ENCODE measurements around the gene SAG. TPM values are rescaled to one million over a fixed set of nuclear protein-coding genes. Genes with fewer than 3 reads are reported as not detected.
A peak's percentile ranks its signal among the peaks of the same experiment; 100 is the strongest.

Gene SAG
- total RNA-seq, 6 donors from 2014 or later: 0.17 TPM; not detected in 5

- no peaks in the 10 kb centered on the region for H3K36me3 ChIP-seq
- H3K4me1 ChIP-seq: peaks cover 13 to 24% (median 16%) of the 10 kb centered on the region in 4 donors
- H3K27me3 ChIP-seq: no peaks in the 10 kb centered on the region
- WGBS, 2 donors: 85 to 95% methylated on average over 4 of the region's 4 CpGs
- H3K4me3 ChIP-seq: no peak overlapping the region
- TF ChIP-seq POLR2A (IDR thresholded peaks at IDR 0.05) (no peak), POLR2AphosphoS5 (IDR thresholded peaks at IDR 0.05) (no peak), EP300 (IDR thresholded peaks at IDR 0.05) (no peak), CTCF (IDR thresholded peaks at IDR 0.05) (no peak)
- ATAC-seq (ENCODE audit: low FRiP score in 2 of 2) (no peak), DNase-seq (no peak)
- no peak overlapping the region for H3K27ac ChIP-seq
- H3K9me3 ChIP-seq: no peaks in the 10 kb centered on the region
Measured at GRCh38 chr2:233360771-233361176, 53.2 kb downstream of the SAG start.

- H3K9me3 ChIP-seq: no peaks in the 10 kb centered on the region
- no peak for DNase-seq
- H3K36me3 ChIP-seq: no peaks in the 10 kb centered on the region
- no peak for ATAC-seq (ENCODE audit: low FRiP score in 2 of 2)
- H3K27me3 ChIP-seq: no peaks in the 10 kb centered on the region
- no peak overlapping the region for H3K4me3 ChIP-seq
- TF ChIP-seq CTCF (IDR thresholded peaks at IDR 0.05) (no peak), POLR2A (IDR thresholded peaks at IDR 0.05) (no peak), EP300 (IDR thresholded peaks at IDR 0.05) (no peak), POLR2AphosphoS5 (IDR thresholded peaks at IDR 0.05) (no peak)
- peaks cover 8 to 19% (median 10%) of the 10 kb centered on the region in 4 donors for H3K4me1 ChIP-seq
- H3K27ac ChIP-seq: no peak overlapping the region
- WGBS, 2 donors: 82 to 89% methylated on average over 7 of the region's 7 CpGs
Measured at GRCh38 chr2:233361297-233361696, 53.7 kb downstream of the SAG start.

GRCh38 chr2:233362742-233363141 lies 55.1 kb downstream of the SAG start:
- ATAC-seq (ENCODE audit: low FRiP score in 2 of 2): no peak
- no peaks in the 10 kb centered on the region for H3K36me3 ChIP-seq
- TF ChIP-seq POLR2A (IDR thresholded peaks at IDR 0.05) (no peak), CTCF (IDR thresholded peaks at IDR 0.05) (no peak), EP300 (IDR thresholded peaks at IDR 0.05) (no peak), POLR2AphosphoS5 (IDR thresholded peaks at IDR 0.05) (no peak)
- no peak overlapping the region for H3K27ac ChIP-seq
- no peaks in the 10 kb centered on the region for H3K27me3 ChIP-seq
- H3K9me3 ChIP-seq: no peaks in the 10 kb centered on the region
- DNase-seq: no peak
- H3K4me1 ChIP-seq: peaks cover 0 to 8% (median 2%) of the 10 kb centered on the region in 4 donors
- 71 to 96% methylated on average over 2 of the region's 2 CpGs for WGBS, 2 donors
- H3K4me3 ChIP-seq: no peak overlapping the region

- TF ChIP-seq CTCF (IDR thresholded peaks at IDR 0.05): no peak
- TF ChIP-seq EP300 (IDR thresholded peaks at IDR 0.05): no peak
- TF ChIP-seq POLR2A (IDR thresholded peaks at IDR 0.05): no peak
- TF ChIP-seq POLR2AphosphoS5 (IDR thresholded peaks at IDR 0.05): no peak
- Histone ChIP-seq H3K4me3 (no peak overlapping the region), H3K36me3 (no peaks in the 10 kb centered on the region), H3K27me3 (no peaks in the 10 kb centered on the region), H3K9me3 (no peaks in the 10 kb centered on the region), H3K4me1 (peaks cover 0 to 8% (median 3%) of the 10 kb centered on the region in 4 donors), H3K27ac (no peak overlapping the region)
- DNase-seq (no peak), ATAC-seq (ENCODE audit: low FRiP score in 2 of 2) (peak in 1 of 2 donors; percentile 11)
- WGBS, 2 donors: 84 to 95% methylated on average over 6 of the region's 6 CpGs
Measured at GRCh38 chr2:233363744-233364235, 56.2 kb downstream of the SAG start.

- H3K4me3 ChIP-seq: no peak overlapping the region
- H3K27ac ChIP-seq: no peak overlapping the region
- WGBS, 2 donors: 92 to 94% methylated on average over 6 of the region's 6 CpGs
- H3K9me3 ChIP-seq: no peaks in the 10 kb centered on the region
- no peaks in the 10 kb centered on the region for H3K27me3 ChIP-seq
- H3K36me3 ChIP-seq: no peaks in the 10 kb centered on the region
- H3K4me1 ChIP-seq: peaks cover 0 to 16% (median 6%) of the 10 kb centered on the region in 4 donors
- TF ChIP-seq EP300 (IDR thresholded peaks at IDR 0.05) (no peak), CTCF (IDR thresholded peaks at IDR 0.05) (no peak), POLR2A (IDR thresholded peaks at IDR 0.05) (no peak), POLR2AphosphoS5 (IDR thresholded peaks at IDR 0.05) (no peak)
- ATAC-seq (ENCODE audit: low FRiP score in 2 of 2) (no peak), DNase-seq (no peak)
Measured at GRCh38 chr2:233365861-233366520, 58.4 kb downstream of the SAG start.

Measured in upper lobe of left lung (tissue), 6 donors.